GM10847 (cell line): ENCODE data around the gene C16orf86.

Experiments
- POLR2A ChIP-seq: IDR thresholded peaks from 2 replicates; pipeline ENCODE4 v1.6.1; 2011; ENCODE audit not compliant: insufficient read length; ENCODE audit errors: extremely low read depth

Gene C16orf86

GRCh38 chr16:67669499-67670101 lies 3.0 kb downstream of the C16orf86 start:
- TF ChIP-seq POLR2A = no peak

- no peak for TF ChIP-seq POLR2A
Measured at GRCh38 chr16:67672306-67672705, 5.7 kb downstream of the C16orf86 start.

- TF ChIP-seq POLR2A = no peak
Measured at GRCh38 chr16:67672739-67673662, 6.4 kb downstream of the C16orf86 start.

- no peak for TF ChIP-seq POLR2A
Measured at GRCh38 chr16:67673712-67674580, 7.3 kb downstream of the C16orf86 start.

DNA sequence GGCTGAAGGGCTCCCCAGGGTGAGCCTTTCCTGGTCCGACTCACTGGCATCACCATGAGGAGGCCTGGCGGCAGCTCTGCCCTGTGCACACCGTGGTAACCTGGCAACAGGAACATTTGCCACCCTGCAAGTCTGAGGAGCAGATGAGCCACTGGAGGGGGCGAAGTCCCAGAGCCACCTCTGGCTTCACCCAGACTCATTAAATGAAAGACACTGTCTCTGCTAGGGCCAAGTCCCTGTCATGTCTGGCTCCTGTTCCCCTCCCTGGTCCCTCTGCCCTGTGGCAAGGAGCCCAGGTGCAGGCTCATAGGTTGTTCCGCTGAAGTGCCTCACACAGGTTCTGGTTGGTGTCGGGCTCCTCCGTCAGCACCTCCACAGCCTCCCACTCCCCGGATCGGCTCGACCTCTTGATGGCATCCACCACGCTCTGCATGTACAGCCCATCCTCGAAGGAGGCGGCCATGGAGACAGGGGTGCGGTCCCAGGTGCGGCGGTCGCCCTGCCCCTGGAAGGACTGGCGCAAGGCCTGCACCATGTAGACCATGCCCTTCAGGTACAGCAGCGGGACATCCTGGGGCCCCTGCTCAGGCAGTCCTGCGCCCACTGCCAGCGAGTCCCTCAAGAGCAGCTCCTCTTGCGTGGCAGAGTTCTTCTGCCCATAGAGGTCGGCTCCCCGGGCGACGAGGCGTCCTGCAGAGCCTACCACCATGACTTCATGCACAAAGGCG lies 8.4 kb downstream of the C16orf86 start:
- TF ChIP-seq POLR2A = no peak

- no peak for TF ChIP-seq POLR2A
Measured at GRCh38 chr16:67675579-67675935, 8.9 kb downstream of the C16orf86 start.

- no peak for TF ChIP-seq POLR2A
Measured at GRCh38 chr16:67675999-67676398, 9.4 kb downstream of the C16orf86 start.

GRCh38 chr16:67676516-67676915 lies 9.9 kb downstream of the C16orf86 start:
- no peak for TF ChIP-seq POLR2A

GRCh38 chr16:67676939-67677338 lies 10.3 kb downstream of the C16orf86 start:
- TF ChIP-seq POLR2A = no peak

DNA sequence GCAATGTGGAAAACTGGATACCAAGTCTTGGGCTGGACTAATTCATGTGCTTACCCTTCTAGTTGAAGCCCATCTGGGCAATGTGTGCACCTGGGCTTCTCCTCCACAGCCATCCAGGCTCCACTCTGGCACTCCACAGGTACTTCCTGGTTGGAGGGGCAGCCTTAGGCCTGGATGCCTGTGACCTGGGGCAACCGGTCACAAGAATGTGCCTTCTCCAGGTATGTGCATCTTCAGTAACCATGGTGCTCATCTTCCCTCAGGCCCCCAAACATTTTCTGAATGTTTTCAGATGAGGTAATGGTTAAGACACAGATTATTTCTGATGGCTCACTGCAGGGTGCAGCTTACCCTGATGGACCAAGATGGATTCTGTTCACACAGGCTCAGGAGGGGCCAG lies 11.1 kb downstream of the C16orf86 start:
- no peak for TF ChIP-seq POLR2A

DNA sequence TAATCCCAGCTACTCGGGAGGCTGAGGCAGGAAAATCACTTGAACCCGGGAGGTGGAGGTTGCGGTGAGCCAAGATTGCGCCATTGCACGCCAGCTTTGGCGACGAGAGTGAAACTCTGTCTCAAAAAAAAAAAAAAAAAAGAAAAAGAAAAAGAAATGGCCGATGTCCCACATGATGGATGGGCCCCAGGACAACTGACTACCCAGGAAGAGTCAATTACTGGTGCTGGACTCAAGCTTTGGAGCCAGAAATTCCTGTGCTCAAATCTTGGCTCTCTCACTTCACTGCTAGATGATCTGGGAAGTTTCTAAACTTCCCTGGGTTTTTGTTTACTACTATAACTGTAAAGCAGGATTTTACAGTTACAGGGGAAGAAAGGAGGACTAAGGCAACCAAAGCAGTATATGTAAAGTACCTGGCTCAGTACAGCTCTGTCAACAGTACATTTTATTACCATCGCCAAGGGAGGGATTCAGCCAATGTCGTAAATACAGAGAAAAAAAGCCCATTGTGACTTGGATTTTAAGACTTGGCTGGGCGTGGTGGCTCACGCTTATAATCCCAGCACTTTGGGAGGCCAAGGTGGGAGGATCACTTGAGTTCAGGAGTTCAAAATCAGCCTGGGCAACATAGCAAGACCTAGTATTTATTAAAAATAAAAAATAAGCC lies 11.9 kb downstream of the C16orf86 start:
- TF ChIP-seq POLR2A = no peak

- no peak for TF ChIP-seq POLR2A
Measured at GRCh38 chr16:67679935-67680897, 13.6 kb downstream of the C16orf86 start.

DNA sequence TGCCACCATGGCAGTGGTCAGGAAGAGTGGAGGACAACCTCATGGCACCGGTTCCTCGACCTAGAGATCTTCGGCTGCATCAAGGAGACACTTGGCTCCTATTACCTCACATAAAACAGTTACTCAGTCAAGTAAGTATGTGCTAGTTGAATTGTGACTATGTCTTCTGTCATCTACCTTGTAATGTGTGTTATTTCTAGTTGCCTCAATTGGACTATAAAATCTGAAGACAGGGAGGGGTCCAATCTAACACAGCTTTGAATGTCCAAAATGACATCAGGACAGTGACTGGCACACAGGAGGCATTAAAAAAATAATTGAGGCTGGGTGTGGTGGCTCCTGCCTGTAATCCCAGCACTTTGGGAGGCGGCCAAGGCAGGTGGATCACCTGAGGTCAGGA lies 17.2 kb downstream of the C16orf86 start:
- TF ChIP-seq POLR2A = no peak
